KMS-11 (cell line): ENCODE measurements around the gene SCGB1D1.
A peak's percentile ranks its signal among the peaks of the same experiment; 100 is the strongest.

ENCODE experiments used
- H2AFZ ChIP-seq: fragments of 200-600 bp; sonication (generic); 2 replicates; pipeline ENCODE4 v1.6.1; 2016; ENCODE audit warnings: antibody characterized with exemption, mixed run types, low read depth
- H3K27ac ChIP-seq: fragments of 200-600 bp; sonication (generic); 2 replicates; pipeline ENCODE4 v1.6.1; 2016; ENCODE audit warnings: mild to moderate bottlenecking, mixed run types
- H3K27me3 ChIP-seq: fragments of 200-600 bp; sonication (generic); 2 replicates; pipeline ENCODE4 v1.6.1; 2017; ENCODE audit warnings: mild to moderate bottlenecking, low read depth, mixed run types, moderate library complexity; ENCODE audit not compliant: insufficient read depth
- H3K36me3 ChIP-seq: fragments of 200-600 bp; sonication (generic); 2 replicates; pipeline ENCODE4 v1.6.1; 2017; ENCODE audit warnings: mild to moderate bottlenecking, mixed run types; ENCODE audit not compliant: insufficient read depth
- H3K4me1 ChIP-seq: fragments of 200-600 bp; sonication (generic); 2 replicates; pipeline ENCODE4 v1.6.1; 2016; ENCODE audit warnings: mild to moderate bottlenecking, low read depth, mixed run types; ENCODE audit not compliant: poor library complexity, severe bottlenecking
- H3K4me2 ChIP-seq: fragments of 200-600 bp; sonication (generic); 2 replicates; pipeline ENCODE4 v1.7.0; 2016; ENCODE audit warnings: mild to moderate bottlenecking, mixed run types
- H3K4me3 ChIP-seq: fragments of 200-600 bp; sonication (generic); IDR thresholded peaks from 2 replicates; pipeline ENCODE4 v1.6.1; 2017; ENCODE audit warnings: low read depth, low read length, mixed read lengths; ENCODE audit not compliant: insufficient read depth
- H3K79me2 ChIP-seq: fragments of 200-600 bp; sonication (generic); 2 replicates; pipeline ENCODE4 v1.6.1; 2016; ENCODE audit warnings: low read depth, mixed run types; ENCODE audit not compliant: insufficient read depth
- H3K9ac ChIP-seq: fragments of 200-600 bp; sonication (generic); 2 replicates; pipeline ENCODE4 v1.6.1; 2016; ENCODE audit warnings: mild to moderate bottlenecking, mixed run types
- H4K20me1 ChIP-seq: fragments of 200-600 bp; sonication (generic); 2 replicates; pipeline ENCODE4 v1.6.1; 2016; ENCODE audit warnings: mild to moderate bottlenecking, mixed run types; ENCODE audit not compliant: insufficient read depth
- TF ChIP-seq, protein P1 (sequence below): fragments of 200-600 bp; sonication (generic); conservative IDR thresholded peaks from 2 replicates; pipeline ENCODE4 v1.6.1; 2017; ENCODE audit warnings: low read depth, mild to moderate bottlenecking, antibody characterized with exemption, low read length, moderate library complexity, mixed read lengths

SCGB1D1 gene

DNA sequence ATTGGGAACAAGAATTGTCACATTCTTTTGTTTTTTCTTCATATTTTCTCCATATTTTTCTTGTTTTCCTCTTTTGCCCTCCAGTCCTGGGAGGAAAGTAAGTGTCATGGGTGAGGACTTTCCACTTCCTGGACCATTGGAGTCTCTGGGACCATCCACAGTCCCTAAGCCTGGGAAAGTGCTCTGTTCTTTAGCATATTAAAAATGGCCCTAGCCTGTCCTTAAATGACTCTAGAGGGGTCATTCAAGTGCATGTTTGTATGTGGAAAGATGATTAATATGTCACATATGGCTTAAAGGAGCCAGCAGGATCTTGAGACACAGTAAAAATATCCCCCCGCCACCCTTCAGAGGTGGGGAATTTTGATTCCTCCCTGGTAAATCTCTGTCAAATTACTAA lies 20.1 kb upstream of the SCGB1D1 start:
- no peak overlapping the region for H3K27ac ChIP-seq
- no peak overlapping the region for H3K4me2 ChIP-seq
- no peak overlapping the region for H3K4me3 ChIP-seq
- H2AFZ ChIP-seq: no peak overlapping the region
- no peaks in the 10 kb centered on the region for H3K27me3 ChIP-seq
- TF ChIP-seq, protein P1, sequence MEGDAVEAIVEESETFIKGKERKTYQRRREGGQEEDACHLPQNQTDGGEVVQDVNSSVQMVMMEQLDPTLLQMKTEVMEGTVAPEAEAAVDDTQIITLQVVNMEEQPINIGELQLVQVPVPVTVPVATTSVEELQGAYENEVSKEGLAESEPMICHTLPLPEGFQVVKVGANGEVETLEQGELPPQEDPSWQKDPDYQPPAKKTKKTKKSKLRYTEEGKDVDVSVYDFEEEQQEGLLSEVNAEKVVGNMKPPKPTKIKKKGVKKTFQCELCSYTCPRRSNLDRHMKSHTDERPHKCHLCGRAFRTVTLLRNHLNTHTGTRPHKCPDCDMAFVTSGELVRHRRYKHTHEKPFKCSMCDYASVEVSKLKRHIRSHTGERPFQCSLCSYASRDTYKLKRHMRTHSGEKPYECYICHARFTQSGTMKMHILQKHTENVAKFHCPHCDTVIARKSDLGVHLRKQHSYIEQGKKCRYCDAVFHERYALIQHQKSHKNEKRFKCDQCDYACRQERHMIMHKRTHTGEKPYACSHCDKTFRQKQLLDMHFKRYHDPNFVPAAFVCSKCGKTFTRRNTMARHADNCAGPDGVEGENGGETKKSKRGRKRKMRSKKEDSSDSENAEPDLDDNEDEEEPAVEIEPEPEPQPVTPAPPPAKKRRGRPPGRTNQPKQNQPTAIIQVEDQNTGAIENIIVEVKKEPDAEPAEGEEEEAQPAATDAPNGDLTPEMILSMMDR: no peak
- no peaks in the 10 kb centered on the region for H4K20me1 ChIP-seq
- no peak overlapping the region for H3K9ac ChIP-seq
- peaks cover 5% of the 10 kb centered on the region for H3K4me1 ChIP-seq
- H3K79me2 ChIP-seq: no peaks in the 10 kb centered on the region
- no peaks in the 10 kb centered on the region for H3K36me3 ChIP-seq

DNA sequence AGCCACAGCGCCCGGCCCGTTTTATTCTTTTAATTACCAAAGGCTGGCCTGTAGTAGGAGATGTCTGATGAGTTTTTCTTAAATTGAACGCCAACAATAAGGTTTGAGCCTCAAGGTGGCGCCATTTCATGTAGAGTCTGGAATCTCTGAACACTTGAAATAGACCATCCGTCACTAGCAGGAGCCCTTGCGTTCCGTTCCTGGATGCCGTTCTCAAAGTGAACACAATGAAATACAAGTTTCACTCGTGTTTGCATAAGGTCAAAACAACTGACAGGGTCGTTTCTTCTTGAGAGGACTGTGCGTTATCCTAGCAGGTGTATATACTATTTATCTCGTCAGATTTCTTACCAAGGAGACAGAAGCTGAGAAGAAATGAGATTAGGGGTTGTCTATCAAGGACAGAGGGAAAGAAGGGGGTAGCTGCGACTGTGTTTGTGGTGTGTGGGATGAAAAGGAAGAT lies 18.7 kb upstream of the SCGB1D1 start:
- Histone ChIP-seq H3K4me3 (no peak overlapping the region), H4K20me1 (no peaks in the 10 kb centered on the region), H3K79me2 (no peaks in the 10 kb centered on the region), H3K27ac (no peak overlapping the region), H3K36me3 (no peaks in the 10 kb centered on the region), H3K27me3 (no peaks in the 10 kb centered on the region), H3K9ac (no peak overlapping the region), H3K4me1 (peaks cover 5% of the 10 kb centered on the region), H2AFZ (peak overlapping the region; percentile 55), H3K4me2 (peak overlapping the region; percentile 41)
- TF ChIP-seq, protein P1: peak; percentile 84

GRCh38 chr11:62172294-62172693 lies 17.7 kb upstream of the SCGB1D1 start:
- no peaks in the 10 kb centered on the region for H3K27me3 ChIP-seq
- no peak overlapping the region for H2AFZ ChIP-seq
- H3K4me3 ChIP-seq: no peak overlapping the region
- no peak overlapping the region for H3K4me2 ChIP-seq
- H3K4me1 ChIP-seq: peaks cover 5% of the 10 kb centered on the region
- no peaks in the 10 kb centered on the region for H3K79me2 ChIP-seq
- H4K20me1 ChIP-seq: no peaks in the 10 kb centered on the region
- no peak overlapping the region for H3K9ac ChIP-seq
- no peaks in the 10 kb centered on the region for H3K36me3 ChIP-seq
- H3K27ac ChIP-seq: no peak overlapping the region
- TF ChIP-seq, protein P1: no peak

DNA sequence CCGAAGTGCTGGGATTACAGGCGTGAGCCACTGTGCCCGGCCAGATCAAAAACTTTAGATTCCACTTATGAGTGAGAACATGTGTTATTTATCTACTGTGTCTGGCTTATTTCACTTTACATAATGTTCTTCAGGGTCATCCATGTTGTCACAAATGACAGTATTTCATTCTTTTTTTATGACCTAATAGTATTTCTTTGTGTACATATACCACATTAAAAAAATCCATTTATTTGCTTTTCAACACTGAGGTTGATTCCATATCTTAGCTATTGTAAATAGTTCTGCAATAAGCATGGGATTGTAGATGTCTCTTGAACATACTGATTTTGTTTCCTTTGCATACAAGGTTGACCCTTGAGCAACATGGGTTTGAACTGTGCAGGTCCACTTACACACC lies 13.2 kb upstream of the SCGB1D1 start:
- Histone ChIP-seq H3K27me3 (no peaks in the 10 kb centered on the region), H3K36me3 (no peaks in the 10 kb centered on the region), H3K9ac (no peak overlapping the region), H3K4me2 (no peak overlapping the region), H3K27ac (no peak overlapping the region), H3K4me3 (no peak overlapping the region), H3K79me2 (no peaks in the 10 kb centered on the region), H2AFZ (no peak overlapping the region), H4K20me1 (no peaks in the 10 kb centered on the region), H3K4me1 (peaks cover 15% of the 10 kb centered on the region)
- TF ChIP-seq, protein P1: no peak
